Left kidney (tissue), 2 donors: Measurements from ENCODE around the gene PLEKHA4. TPM values are rescaled to one million over a fixed set of nuclear protein-coding genes. Genes with fewer than 3 reads are reported as not detected.
"Not testable (repeated sequence)": the region's sequence is repeated elsewhere in the genome, so short reads cannot be mapped to it uniquely, and the experiment has no call there.

Source experiments
- DNase-seq: peaks from one replicate; pipeline ENCODE4 v3.0.0-alpha.2; 2013
- polyA plus RNA-seq: library from polyadenylated mRNA; unstranded; fragments of 120-200 nt; gene quantifications from one replicate; pipeline ENCODE4 v1.2.1, GENCODE V29; 2013; ENCODE audit not compliant: insufficient read length

Gene PLEKHA4
- polyA plus RNA-seq, 1 donor, result 23.1 TPM

DNA sequence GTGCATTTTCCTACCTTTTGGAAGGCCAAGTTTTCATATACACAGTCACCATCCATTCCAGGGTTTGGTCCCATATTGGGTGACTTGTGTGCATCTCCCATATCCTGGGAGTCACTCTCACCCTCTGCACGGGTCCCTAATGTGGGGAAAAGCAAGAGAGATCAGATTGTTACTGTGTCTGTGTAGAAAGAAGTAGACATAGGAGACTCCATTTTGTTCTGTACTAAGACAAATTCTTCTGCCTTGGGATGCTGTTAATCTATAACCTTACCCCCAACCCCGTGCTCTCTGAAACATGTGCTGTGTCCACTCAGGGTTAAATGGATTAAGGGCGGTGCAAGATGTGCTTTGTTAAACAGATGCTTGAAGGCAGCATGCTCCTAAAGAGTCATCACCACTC is 21.1 kb upstream of the PLEKHA4 start:
- DNase-seq, result not testable (repeated sequence)

DNA sequence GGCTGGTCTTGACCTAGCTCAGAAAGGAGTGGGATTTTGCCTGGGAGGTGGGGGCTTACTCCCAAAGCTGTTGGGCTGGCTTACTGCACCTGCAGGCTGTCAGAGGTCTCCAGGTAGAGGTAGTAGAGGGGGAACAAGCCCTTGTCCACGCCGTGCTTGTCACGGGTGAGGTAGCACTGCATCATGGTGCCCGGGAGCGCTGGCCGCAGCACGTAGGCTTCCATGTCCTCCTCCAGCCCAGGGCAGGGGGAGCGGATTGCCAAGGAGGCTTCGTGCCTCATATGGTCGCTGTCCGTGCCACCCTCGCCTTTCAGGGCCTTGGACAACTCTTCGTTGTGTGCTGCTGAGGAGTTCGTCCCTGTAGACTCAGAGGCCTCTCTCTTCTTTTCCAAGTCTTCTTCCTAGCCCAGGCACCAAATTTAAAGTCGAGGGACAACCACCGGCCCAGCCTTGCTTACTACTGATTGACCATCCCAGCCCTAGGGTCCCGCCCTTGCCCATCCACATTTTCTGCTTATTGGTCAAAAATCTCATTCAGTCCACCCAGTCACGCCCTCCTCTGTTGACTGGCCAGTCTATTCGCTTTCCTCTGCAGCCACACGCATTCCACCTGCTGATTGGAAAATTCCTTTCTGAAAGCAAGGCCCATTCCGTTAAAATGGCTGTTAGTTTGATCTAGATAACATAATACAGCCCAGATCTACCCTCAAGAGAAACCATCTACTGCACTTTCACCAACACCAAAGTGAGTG is 19.6 kb upstream of the PLEKHA4 start:
- no peak for DNase-seq

DNA sequence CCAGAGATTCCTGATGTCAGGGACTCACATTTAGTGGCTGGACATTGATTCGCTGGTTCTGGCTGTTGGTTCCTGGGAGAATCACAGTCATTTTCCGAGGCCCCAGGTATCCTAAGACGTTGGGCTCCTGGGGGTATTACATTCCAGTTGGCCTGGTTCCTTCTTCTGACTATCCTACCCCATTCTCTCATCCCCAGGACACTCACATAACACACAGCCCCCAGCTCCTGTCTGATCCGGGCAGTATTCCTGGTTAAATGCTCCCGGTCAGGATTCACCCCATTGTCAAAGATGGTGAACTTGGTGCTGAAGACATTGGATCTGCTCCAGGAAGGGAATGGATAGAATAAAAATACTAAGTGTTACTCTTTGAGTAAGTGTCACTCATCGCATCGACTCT is 15.3 kb upstream of the PLEKHA4 start:
- DNase-seq, result no peak

DNA sequence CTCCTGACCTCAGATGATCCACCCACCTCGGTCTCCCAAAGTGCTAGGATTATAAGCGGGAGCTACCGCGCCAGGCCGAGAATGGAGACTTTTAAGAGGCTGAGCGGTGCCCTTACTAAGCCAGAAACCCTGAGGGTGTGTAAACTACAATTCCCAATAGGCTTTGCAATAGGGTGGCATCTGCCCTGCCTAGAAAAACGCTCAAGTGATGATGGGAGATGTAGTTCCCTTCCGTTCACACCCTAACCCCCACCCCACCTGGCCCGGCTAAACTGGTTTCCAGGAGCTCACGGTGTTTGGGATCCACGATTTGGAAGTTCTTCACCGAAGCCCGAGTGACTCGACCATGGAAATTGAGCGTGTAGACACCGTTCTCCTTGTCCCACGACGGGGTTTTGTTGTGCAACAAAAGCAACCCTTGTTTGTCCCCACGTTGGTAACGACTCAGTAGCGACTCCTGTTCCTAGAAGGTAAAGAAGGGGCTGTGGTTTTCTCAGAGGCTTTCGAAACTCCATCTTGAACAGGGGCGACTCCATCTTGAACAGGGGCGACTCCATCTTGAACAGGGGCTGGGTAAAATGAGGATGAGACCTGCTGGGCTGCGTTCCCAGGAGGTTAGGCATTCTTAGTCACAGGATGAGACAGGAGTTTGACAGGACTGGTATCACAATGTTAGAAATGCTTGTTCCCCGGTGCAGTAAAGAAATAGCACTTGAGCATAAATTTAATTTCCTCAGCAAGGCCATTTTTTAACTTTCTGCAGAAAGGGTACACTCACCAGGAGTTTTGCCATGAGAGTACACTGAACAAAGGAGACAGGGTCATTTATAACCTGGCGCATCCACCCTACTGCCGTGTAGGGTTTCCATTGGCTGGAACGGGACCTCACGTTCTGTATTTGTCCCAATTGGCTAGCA is 13.6 kb upstream of the PLEKHA4 start:
- DNase-seq, result no peak

DNA sequence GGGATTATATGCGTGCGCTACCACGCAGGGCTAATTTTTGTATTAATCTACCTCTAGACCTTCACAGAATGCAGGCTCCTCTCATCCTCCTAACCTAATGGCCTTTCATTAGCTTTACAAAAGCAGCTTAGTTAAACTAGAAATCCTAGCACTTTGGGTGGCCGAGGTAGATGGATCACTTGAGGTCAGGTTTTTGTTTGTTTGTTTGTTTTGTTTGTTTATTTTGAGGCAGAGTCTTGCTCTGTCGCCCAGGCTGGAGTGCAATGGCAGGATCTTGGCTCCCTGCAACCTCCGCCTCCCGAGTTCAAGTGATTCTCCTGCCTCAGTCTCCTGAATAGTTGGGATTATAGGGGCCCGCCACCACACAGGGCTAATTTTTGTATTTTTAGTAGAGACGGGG is 11.3 kb upstream of the PLEKHA4 start:
- not testable (repeated sequence) for DNase-seq

- no peak for DNase-seq
These were observed 10.7 kb upstream of the PLEKHA4 start for GRCh38 chr19:48879025-48879637.

- DNase-seq, result no peak
These were observed 10.0 kb upstream of the PLEKHA4 start for GRCh38 chr19:48878196-48879024.

- no peak for DNase-seq
These were observed 9.4 kb upstream of the PLEKHA4 start for GRCh38 chr19:48877855-48878195.

GRCh38 chr19:48876043-48876981 is 7.9 kb upstream of the PLEKHA4 start:
- not testable (repeated sequence) for DNase-seq

GRCh38 chr19:48874303-48875135 is 6.1 kb upstream of the PLEKHA4 start:
- DNase-seq, result no peak

GRCh38 chr19:48873476-48874302 is 5.3 kb upstream of the PLEKHA4 start:
- no peak for DNase-seq

DNA sequence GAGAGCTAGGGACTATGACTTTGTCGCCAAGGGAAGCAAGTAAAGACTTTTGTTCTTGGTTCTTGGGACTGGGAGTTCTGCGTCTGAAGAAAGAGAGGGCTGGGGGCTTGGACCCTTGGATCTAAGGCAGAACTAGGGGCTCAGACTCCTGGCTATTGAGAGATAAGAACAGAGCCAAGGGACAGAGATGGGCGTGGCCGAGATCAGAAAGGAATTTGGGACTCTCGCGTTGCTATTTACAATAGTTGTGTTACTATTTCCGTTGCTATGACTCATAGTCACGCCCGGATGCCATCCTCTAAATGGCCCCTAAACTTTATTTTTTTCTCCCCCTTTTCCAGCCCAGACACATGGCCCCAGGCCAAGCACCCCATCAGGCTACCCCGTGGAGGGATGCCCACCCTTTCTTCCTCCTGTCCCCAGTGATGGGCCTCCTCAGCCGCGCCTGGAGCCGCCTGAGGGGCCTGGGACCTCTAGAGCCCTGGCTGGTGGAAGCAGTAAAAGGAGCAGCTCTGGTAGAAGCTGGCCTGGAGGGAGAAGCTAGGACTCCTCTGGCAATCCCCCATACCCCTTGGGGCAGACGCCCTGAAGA is 4.6 kb upstream of the PLEKHA4 start:
- DNase-seq, result peak; percentile 93

- peak; percentile 99 for DNase-seq
These were observed 3.9 kb upstream of the PLEKHA4 start, which contains the start of gene PPP1R15A for GRCh38 chr19:48872182-48872883. Gene PPP1R15A (plus strand): TSS chr19:48872421. CDS start chr19:48873234, 813 bp downstream.

GRCh38 chr19:48871471-48872181 is 3.2 kb upstream of the PLEKHA4 start:
- DNase-seq, result not testable (repeated sequence)

GRCh38 chr19:48870048-48870447 is 1.6 kb upstream of the PLEKHA4 start:
- no peak for DNase-seq

DNA sequence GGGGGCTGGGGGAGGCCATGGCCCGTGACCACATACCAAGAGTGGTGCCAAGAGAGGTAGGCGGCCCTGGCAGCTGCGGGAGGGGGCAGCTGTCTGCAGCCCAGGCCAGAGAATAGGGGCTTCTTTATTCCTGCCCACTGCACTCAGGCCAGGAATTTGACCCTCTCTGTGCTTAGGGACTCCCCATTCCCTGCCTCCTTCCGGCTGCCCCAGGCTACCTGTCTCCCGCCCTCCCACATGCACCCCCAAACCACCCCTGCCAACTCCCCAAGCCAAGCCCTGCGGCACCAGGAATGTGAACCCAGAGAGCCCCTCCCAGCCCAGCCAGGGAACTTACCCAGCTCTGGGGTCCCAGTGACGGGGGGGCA is 687 bp downstream of the PLEKHA4 start:
- no peak for DNase-seq

DNA sequence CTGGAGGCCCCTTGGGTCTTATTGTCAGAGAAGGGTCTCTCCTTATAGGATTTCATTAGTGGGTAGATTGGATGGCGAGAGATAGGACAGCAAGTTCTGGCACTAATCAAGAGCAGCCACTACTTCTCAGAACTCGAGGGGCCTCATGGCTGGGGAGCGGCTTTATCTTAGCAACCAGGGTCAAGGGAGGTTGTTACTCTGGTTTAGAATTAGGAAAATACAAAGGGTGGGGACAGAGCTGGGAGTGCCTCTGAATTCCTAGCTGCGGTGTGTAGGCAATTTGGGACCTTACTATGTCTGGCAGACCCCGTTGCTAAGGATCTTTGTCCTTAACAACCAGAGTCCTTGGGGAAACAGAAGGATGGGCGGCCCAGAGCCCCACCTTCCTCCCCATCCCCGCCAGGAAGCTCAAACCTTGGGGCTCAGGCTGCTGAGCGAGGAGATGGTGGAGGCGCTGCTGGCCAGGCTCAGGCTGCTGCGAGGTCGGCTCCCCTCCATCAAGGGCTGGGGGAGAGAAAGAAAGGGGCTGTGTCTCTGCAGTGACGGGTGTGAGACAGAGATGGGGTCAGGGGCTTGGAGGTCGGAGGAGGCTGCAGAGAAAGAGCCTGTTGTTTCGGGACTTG is 1.2 kb downstream of the PLEKHA4 start:
- DNase-seq, result peak; percentile 44
